ENCODE results near the gene DOK3.

GRCh38 chr5:177491429-177491945 lies 18.1 kb downstream of the DOK3 start:
- TF ChIP-seq POLR2A (IDR thresholded peaks at IDR 0.05) = no peak
- no peak for TF ChIP-seq CTCF (IDR thresholded peaks at IDR 0.05)

Data from lower leg skin (tissue), 3 donors.